Inferior parietal cortex (tissue), 1 donor: ENCODE results near the gene GABBR2.

Experiments
- DNase-seq: peaks from one replicate; pipeline ENCODE4 v3.0.0-alpha.2; 2016; ENCODE audit errors: extremely low spot score

GABBR2 gene

DNA sequence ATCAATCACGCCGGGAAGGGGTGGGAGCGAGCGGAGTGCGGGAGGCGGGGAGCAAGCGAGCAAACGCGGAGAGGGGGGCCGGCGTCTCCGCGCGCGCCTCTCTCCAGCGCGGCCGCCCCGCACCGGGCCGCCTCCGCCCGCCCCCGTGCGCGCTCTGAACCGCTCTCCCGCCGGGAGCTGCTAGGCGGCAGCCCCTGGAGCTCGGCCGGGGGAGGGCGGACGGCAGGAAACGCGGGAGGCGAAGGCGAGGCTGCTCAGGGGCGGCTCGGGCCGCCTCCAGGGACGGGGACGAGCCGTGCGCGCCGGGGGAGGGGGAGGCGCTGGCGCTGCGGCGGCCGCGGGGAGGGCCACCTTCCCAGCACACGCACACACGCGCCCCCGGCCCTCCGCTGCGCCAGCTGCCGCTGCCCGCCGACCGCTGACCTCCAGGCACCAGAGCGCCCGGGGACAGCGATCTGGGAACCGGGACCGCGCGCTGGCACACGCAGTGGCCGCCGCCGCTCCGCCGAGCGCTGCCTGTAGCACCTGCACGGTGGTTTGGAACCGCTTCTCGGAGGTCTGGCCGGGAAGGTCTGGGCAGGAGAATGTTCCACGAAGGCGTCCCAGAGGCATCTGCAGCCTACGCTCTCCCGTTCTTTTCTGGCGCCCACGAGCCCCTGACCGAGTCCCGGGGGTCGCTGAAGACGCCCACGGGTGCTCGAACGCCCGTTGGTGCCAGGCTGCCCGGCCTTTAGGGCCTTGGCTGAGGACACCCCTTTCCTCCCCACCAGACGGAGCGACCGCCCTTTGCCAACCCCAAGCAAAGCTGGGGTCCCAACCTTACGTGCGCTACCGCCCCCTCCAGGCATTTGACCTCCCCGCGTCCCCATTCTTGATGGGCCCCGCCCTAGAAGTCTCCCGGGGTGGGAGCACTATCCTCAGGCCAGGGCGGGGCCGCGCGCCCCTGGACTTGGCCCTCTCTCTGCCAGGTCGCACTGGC is at the start of gene GABBR2:
Gene GABBR2, minus strand, starts transcription at position 3 of the 979 bp plus-strand sequence. CDS start 198 bp downstream, outside the sequence.
- DNase-seq: no peak

DNA sequence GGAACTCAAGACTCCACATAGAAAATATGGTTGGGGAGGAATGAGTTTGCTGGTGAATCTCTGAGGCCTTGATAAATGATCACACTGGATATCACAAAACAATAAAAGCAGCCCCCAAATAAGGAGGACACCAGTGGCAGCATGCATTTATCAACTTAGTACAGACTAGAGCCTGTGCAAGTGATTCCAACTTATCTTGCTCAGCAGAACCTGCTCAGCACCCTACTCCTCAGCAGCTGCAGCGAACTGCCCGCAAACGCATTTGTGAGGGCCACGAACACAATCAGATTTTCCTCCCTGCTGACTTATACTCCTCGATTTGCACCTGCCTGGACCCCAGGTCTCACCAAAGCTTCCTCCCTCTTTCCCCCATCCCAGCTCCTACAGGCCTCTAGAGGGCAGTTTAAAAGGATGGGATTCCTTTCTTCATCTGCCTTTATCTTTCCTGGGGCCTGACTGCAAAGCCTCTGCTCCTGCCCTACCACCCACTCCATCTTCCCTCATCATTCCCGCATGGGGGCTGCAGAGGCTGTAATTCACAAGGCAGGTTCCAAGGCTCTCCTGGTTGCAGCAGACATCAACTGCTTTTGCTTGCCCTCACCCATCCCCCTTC is 46.4 kb upstream of the GABBR2 start:
- no peak for DNase-seq

DNA sequence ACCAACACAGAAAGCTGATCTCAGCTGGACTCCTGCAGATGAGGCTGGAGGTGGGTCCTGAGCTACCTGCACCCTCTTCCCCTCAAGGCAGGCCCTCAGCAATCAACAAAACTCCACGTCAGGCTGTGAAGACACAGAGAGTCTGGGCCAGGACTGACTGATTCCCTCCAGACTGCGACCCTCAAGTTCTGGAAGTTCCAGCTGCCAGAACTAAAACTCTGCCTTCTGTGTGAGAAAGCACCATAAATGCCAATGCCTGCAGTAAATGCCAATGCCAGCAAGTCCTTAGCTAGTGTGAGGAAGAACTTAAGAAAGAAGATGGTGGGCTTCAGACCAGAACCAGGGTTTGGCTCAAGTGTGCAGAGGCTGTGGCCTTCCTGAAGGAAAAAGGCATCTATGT is 42.5 kb upstream of the GABBR2 start:
- no peak for DNase-seq

DNA sequence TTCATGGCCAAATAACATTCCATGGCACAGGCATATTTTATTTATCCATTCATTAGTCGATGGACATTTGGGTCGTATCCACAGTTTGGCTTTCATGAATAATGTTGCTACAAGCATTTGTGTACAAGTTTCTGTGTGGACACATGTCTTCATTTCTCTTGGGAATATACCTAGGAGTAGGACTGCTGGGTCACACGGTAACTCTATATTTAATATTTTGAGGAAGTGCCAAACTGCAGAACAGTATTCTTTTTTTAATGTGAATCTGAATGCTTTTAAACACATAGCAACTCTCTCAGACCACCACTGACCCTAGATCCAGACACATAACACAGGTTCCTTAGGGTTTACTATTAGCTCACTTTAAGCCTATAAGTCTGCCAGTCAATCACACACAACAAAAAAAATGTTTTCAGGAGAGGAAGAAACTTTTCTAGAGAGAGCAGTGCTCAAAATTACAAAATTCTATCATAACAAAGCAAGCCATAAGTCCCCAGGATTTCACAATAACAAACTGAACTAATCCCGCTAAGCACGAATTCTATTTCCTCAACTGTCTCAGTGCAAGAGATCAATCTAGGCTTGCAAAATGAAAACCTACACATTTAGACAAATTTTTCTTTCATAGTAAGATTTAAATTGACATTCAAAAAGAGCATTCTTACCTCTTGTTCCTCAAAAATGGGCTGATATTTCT is 41.8 kb upstream of the GABBR2 start:
- DNase-seq: no peak

DNA sequence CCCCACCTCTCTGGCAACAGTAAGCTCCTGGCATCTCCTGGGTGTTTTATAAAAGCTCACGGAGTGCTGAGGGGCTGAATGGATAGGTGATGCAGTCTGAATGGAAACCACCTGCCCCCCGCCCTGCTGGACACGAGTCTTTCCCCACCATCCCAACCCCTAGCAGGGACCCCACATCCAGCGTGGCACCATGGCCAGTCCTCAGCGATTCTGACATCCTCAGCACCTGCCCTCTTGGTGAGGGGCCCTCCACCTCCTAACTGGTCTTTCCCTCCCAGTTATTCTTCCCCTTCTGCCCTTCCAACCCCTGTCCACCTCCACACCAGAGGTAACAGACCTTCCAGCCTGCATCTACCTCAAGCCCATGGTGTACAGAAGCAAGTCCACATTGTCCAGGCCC is 38.7 kb upstream of the GABBR2 start:
- no peak for DNase-seq

DNA sequence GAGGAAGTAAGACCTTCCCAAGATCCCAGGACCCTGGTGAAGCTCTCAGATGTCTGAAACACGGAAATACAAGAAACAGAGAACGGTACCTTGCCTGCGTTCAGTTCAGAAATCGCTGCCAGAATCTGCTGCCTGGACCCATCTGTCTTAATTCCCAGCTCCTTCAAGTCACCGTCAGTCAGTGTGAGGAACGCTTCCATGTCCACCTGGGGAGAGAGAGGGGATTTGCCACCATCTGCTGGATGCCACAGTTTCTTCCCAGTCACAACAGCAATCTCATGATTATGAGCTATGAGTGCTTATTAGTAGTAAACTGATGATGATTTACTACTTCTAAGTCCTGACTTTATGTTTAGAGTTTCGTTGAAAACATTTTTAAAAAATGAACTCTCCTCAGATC is 36.7 kb upstream of the GABBR2 start:
- no peak for DNase-seq

DNA sequence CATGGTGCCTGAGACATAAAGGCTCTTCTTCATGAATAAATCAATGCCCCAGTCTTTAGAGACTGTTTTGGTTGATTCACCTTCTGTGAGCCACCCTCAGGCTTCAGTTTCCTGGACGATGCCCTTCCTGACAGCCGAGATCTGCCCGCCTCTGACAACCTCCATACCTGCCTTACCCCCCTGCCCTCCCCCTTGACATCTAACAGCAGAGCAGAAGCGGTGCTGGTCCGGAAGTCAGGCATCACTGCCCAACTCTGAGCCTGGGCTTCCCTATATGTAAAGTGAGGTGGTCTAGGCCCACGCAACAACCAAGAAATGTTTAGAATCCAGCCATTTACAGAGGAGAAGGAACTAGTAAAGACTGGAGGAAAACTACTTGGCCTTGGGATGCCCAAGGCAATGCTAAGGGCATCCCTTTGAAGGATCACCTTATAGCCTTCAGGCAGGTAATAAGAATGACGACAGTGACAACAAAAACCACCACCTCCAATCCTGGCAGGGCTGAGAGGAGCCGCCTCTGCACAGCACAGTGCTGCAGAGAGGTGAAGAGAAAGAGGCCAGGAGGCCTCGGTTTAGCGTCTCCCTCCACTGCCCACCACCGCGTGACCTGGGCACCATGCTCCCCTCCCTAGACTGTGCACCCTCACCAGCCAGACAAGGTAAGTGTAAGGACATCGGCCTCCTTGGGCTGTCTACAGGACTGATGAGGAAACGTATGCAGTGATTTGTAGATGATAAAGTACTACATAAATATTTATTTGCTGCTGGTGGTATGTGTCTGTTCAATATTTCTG is 35.3 kb upstream of the GABBR2 start:
- DNase-seq: no peak

DNA sequence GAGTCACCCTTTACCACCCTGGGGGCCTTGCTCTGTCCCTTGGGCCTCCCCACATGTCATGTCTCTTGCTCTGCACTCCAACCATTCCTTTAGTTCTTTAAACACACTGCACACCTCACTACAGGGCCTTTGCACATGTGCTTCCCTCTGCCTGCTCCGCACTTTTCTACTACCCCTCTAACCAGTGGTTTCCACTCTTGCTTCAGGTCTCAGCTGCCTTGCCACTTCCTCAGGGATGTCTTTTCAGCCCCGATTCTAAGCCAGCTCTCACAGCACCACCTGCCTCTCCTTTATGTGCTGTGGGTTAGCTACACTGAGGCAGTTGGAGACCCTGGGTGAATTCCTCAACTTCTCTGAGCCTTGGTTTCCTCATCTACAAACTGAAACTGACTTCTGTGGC is 34.6 kb upstream of the GABBR2 start:
- no peak for DNase-seq

DNA sequence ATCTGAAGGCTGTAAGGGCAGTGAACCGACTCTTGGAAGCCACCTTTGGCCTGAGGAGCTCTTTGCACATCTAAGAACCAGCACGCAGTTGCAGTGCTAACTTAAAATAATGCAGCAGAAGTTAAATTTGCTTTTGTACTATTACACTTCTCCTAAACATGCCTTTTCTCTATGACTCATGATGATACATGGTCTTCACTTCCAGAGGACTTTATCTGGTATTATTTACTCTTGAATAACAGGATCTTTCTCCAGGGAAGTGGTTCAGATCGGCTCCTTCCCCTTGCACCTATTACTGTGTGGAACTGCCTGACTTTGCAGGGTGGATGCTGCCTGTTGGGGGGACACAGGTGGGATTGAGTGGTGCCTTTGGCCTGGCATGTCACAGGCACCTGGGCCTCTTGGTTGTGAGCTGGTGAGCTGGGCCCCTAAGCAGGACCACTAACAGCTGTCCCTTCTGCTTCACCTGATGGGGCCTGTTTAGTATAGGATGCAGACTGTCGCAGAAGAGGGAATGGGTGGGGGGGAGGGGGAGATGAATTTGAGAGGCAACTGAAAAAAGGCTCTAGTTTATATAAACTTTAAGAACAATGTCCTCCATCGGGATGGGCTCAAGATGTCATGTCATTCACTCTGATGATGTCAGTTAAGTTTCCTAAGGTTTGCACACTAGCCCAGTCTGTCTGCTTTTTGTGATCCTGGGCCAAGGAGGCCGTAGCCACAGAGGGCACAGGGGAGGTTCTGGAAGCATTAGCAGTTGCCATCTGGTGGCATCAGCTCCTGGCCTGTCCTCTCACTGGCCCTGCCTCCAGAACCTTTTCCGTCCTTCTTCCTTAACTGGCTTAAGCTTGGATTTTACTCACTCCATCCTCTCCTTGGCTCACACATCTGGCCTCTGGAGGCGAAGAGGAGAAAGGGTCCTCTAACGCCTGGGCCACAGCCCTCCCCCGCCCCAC is 33.9 kb upstream of the GABBR2 start:
- no peak for DNase-seq

DNA sequence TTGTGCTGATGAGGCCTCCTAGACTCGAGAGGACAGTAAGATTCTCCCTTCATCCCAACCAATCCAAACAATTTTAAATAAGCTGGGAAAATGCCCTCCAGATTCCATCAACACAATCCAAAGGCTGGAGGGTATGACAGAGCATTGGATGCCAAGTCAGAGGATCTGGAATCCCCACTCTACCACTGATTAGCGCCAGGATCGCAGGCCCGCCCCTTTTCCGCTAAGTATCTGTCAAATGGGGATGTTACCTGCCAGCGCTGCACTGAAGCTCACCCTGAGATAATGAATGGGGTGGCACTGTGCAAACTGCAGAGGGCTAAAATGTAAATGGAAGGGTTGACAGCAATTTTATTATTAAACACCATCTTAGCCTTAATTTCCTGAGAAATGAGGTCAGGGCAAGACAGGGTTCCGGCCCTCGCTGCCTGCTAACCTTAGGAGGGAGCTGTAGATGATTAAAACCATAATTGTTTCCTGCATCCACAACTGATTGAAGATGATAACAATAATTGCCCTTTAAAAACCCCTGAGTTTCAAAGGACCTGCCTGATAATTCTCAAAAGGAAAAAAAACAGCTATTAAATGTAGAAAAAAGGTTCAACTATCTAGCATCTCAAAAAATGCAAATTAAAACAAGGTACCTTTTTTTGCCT is 31.6 kb upstream of the GABBR2 start:
- no peak for DNase-seq

DNA sequence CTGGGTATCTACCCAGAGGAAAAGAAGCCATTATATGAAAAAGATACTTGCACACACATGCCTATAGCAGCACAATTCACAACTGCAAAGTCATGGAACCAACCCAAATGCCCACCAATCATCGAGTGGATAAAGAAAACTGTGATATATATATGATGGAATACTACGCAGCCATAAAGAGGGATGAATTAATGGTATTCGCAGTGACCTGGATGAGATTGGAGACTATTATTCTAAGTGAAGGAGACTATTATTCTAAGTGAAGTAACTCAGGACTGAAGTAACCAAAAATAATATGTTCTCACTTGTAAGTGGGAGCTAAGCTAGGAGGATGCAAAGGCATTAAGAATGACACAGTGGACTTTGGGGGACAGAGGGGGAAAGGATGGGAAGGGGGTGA is 30.0 kb upstream of the GABBR2 start:
- no peak for DNase-seq

DNA sequence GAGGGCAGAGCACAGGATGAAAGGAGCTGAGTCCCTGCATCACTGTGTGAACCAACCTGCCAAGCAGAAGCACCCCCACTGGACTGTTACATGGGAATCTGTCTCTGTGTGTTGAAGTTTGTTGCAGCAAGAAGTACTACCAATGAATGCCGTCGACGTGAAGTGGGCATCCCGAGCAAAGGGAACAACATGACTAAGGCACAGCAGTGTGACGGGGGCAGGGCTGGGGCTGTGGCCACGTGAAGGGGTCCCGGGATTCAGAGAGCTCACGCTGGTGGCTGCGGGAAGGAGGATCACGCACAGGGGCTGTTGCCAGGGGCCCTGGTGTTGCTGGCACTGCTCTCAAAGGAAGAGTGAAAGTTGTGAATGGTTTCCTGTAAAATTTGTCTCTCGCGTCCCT is 27.5 kb upstream of the GABBR2 start:
- DNase-seq: no peak

DNA sequence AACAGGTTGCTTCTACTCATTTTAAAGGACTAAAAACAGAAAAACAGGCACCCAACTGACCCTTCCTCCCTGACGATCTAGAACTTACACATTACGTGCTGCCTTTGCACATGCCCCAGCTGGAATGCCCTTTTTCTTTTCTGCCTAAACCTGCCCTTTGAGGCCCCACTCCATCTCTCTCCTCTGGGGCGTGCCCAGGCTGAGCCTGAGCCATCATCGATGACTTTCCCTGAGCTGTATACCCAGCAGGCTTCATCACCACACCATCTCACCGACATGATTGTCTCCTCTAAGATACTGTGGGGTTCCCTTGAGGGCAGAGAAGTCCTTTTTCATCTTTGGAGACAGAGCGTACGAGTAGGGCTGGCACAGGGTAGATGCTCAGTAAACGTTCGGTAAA is 24.1 kb upstream of the GABBR2 start:
- DNase-seq: no peak

DNA sequence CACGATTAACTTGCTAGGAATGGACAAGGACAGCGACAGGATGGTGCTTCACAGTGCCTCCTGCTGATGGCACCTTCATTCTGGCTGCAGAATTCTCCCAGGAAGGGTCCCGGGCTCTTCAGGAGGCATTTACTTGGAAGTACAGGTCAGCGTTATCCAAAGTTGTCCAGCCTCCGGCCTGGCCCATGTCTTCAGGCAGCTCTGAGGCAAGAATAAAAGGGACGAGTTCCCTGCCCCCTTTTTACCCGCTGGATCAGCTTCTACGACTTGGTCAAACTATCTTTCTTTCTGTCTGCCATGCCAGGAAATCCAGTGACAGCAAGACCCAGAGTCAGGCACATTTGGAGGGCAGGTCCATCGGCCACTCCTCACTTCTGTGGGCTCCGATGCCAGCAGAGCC is 23.4 kb upstream of the GABBR2 start:
- no peak for DNase-seq

DNA sequence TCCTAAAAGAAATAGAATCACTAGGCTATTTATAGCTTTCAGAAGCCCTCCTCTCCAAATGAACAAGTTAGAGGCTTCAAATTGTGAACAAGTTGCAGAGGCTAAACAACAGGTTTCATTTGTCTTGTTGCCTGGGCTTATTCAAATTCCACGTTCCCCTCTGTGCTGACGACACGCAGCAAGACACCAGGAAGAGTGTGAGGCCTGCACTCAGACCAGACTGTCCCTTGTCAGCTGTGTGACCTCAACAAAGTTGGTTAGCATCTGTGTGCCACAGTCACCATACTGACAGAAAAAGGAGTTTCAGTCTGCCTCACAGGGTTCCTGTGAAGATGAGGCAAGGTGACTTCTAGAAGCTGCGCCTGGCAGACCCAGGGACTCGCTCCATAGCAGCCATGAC is 22.1 kb upstream of the GABBR2 start:
- DNase-seq: no peak

DNA sequence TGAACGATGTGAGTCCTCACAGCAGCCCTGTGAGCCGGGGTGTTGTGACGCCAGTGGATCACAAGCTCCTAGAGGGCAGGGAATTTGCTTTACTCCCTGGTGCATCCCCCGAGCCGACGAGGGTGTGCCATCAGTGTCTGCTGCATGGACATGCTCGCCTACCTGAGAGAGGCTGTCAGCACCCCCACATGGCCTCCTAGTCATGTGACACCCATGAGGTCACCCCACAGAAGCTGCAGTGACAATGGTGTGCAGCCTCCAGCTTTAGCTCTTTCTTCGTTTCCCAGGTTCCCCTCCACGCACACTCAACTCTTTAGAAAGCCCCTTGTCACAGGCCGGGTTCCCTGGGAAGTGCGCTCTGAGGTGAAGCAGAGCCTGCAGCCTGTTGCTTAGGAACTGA is 19.8 kb upstream of the GABBR2 start:
- no peak for DNase-seq

DNA sequence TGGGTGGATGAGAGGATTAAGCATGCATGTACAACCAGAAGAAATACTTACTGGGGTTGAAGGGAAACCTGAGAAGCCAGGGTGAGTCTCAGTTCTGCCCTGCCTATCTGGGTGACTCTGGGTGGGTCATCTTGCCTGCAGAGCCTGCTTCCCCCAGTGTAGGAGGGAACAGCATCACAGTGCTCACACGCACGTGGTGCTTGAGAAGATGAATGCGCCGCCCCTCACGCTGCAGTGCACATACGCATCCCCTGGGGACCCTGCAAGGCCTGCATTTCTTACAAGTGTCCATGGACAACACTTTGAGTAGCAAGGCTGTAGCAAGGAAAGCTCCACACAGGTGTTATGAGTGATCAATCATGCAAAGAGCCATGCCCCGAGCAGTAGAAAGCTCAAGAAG is 18.7 kb upstream of the GABBR2 start:
- no peak for DNase-seq

DNA sequence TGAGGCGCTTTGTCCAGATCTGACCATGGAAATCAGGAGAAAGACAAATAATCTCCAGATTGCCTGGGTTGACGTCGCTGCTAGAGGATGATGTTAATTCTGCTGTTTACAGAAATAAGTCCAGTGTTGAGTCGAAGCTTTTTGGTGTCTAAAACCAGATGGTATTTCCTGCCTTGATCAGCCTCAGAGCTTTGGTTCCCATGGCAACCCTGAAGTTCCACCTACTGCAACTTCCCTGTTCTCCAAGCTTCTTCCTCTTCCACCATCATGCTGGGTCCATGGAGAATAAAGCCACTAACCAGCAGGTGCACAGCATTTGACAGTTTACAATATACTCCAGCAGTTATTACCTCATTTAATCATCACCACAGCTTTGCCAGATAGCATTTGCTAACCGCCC is 18.0 kb upstream of the GABBR2 start:
- DNase-seq: no peak

DNA sequence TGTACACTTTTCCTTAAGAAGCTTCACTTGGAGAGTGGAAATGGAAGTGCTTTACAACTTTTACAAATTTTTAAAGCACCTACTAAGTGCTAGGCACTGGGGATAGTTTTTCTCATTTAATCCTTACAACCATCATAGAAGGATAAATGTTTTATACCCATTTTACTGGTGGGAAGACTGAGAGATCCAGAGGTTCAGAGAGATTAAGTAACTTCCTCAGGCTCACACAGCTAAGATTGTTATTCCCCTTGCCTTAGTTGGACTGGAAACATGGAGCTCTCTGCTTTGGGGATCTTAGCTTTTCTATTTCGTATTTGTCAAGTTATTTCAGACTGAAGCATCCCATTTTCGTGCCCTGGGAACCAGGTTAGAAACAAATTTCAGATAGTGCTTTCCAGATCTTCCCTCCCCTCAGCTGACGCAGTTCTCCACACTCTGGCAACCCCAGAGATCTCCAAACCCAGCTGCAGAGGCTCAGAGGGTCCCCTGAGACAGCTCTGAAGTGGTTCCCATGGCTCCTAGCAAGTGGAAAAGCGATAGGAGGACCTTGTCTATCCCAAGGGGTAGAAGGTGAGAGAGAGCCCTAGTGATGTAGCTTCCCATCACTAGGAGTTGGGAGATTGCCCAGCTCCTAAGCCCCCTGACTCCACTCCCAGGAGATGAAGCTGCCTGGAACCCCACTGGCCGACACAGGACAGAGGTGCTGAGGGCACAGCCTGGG is 16.2 kb upstream of the GABBR2 start:
- no peak for DNase-seq
